ENCODE measurements around the gene PDE9A. TPM values are rescaled to one million over a fixed set of nuclear protein-coding genes. Genes with fewer than 3 reads are reported as not detected.

The PDE9A gene
- total RNA-seq, 3 donors from 2014 or later: 3.0 to 14.7 (median 10.5) TPM

GRCh38 chr21:42696501-42697040 lies 43.1 kb downstream of the PDE9A start:
- Histone ChIP-seq H3K27me3 (no peaks in the 10 kb centered on the region), H3K4me3 (no peak overlapping the region), H3K4me1 (no peaks in the 10 kb centered on the region), H3K27ac (no peak overlapping the region), H3K36me3 (no peaks in the 10 kb centered on the region), H3K9me3 (no peaks in the 10 kb centered on the region)
- DNase-seq (ENCODE audit: low spot score in 2 of 2): no peak
- TF ChIP-seq POLR2A (IDR thresholded peaks at IDR 0.05): no peak
- TF ChIP-seq CTCF (IDR thresholded peaks at IDR 0.05): no peak
- no peak for TF ChIP-seq POLR2AphosphoS5 (IDR thresholded peaks at IDR 0.05)
- intact Hi-C loops (cut with DNase I; ENCODE audit: low total_unique reads): no loop called here

GRCh38 chr21:42698733-42699132 lies 45.3 kb downstream of the PDE9A start:
- H3K27ac ChIP-seq: no peak overlapping the region
- TF ChIP-seq CTCF (IDR thresholded peaks at IDR 0.05) (no peak), POLR2AphosphoS5 (IDR thresholded peaks at IDR 0.05) (no peak), POLR2A (IDR thresholded peaks at IDR 0.05) (no peak)
- no peak for DNase-seq (ENCODE audit: low spot score in 2 of 2)
- H3K9me3 ChIP-seq: no peaks in the 10 kb centered on the region
- H3K4me1 ChIP-seq: no peaks in the 10 kb centered on the region
- no peaks in the 10 kb centered on the region for H3K36me3 ChIP-seq
- H3K4me3 ChIP-seq: no peak overlapping the region
- intact Hi-C loops (cut with DNase I; ENCODE audit: low total_unique reads): no loop called here
- H3K27me3 ChIP-seq: no peaks in the 10 kb centered on the region

- TF ChIP-seq POLR2AphosphoS5 (IDR thresholded peaks at IDR 0.05) (no peak), POLR2A (IDR thresholded peaks at IDR 0.05) (no peak), CTCF (IDR thresholded peaks at IDR 0.05) (no peak)
- intact Hi-C loops (cut with DNase I; ENCODE audit: low total_unique reads): no loop called here
- no peaks in the 10 kb centered on the region for H3K27me3 ChIP-seq
- H3K27ac ChIP-seq: no peak overlapping the region
- H3K4me3 ChIP-seq: no peak overlapping the region
- no peaks in the 10 kb centered on the region for H3K36me3 ChIP-seq
- no peaks in the 10 kb centered on the region for H3K9me3 ChIP-seq
- DNase-seq (ENCODE audit: low spot score in 2 of 2): no peak
- no peaks in the 10 kb centered on the region for H3K4me1 ChIP-seq
Observed at GRCh38 chr21:42699196-42699595, 45.8 kb downstream of the PDE9A start.

- Histone ChIP-seq H3K9me3 (no peaks in the 10 kb centered on the region), H3K4me3 (no peak overlapping the region), H3K27ac (no peak overlapping the region), H3K27me3 (no peaks in the 10 kb centered on the region), H3K4me1 (no peaks in the 10 kb centered on the region), H3K36me3 (no peaks in the 10 kb centered on the region)
- no peak for DNase-seq (ENCODE audit: low spot score in 2 of 2)
- intact Hi-C loops (cut with DNase I; ENCODE audit: low total_unique reads): no loop called here
- no peak for TF ChIP-seq POLR2A (IDR thresholded peaks at IDR 0.05)
- no peak for TF ChIP-seq CTCF (IDR thresholded peaks at IDR 0.05)
- no peak for TF ChIP-seq POLR2AphosphoS5 (IDR thresholded peaks at IDR 0.05)
Observed at GRCh38 chr21:42701706-42702456, 48.5 kb downstream of the PDE9A start.

GRCh38 chr21:42702720-42703119 lies 49.3 kb downstream of the PDE9A start:
- DNase-seq (ENCODE audit: low spot score in 2 of 2): no peak
- no peak overlapping the region for H3K27ac ChIP-seq
- no peaks in the 10 kb centered on the region for H3K27me3 ChIP-seq
- no peak overlapping the region for H3K4me3 ChIP-seq
- H3K4me1 ChIP-seq: no peaks in the 10 kb centered on the region
- no peaks in the 10 kb centered on the region for H3K36me3 ChIP-seq
- intact Hi-C loops (cut with DNase I; ENCODE audit: low total_unique reads): no loop called here
- TF ChIP-seq POLR2A (IDR thresholded peaks at IDR 0.05) (no peak), POLR2AphosphoS5 (IDR thresholded peaks at IDR 0.05) (no peak), CTCF (IDR thresholded peaks at IDR 0.05) (no peak)
- no peaks in the 10 kb centered on the region for H3K9me3 ChIP-seq

All from breast epithelium (tissue), 4 donors.